ENCODE data around the gene CRTC1. TPM values are rescaled to one million over a fixed set of nuclear protein-coding genes. Genes with fewer than 3 reads are reported as not detected.

Gene CRTC1
- total and polyA plus RNA-seq, 5 donors, result 9.2 to 15.1 (median 12.9) TPM

DNA sequence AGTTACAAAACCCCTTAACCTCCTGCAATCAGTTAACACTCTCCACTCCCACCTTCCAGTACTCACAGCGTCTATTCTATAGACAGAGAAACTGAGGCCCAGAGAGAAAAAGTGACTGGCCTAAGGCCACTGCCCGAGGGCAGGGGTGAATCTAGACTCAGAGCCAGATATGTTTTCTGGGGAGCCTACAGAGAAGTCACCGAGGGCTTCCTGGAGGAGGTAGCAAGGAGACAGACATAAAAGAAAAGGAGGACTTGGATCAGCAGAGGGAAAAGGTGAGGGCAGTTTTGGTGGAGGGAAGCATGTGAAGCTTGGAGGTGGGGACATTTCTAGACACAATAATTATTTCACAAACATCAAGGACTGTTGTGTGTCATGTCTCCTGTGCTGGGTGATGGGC lies 109.2 kb downstream of the CRTC1 start:
- DNase-seq (peak in 1 of 3 donors; percentile 6), ATAC-seq (no peak)
- Histone ChIP-seq H3K27me3 (ENCODE audit: control insufficient read depth, insufficient read depth) (no peaks in the 10 kb centered on the region), H3K9me3 (ENCODE audit: control insufficient read depth, low read length) (no peaks in the 10 kb centered on the region), H3K4me1 (ENCODE audit: control insufficient read depth, insufficient read depth, low read length) (peaks cover 2% of the 10 kb centered on the region), H3K4me3 (ENCODE audit: low read length) (no peak overlapping the region), H3K27ac (ENCODE audit: low read length) (no peak overlapping the region)
- intact Hi-C loops (cut with DNase I), result no loop called here
- WGBS, result 82% methylated on average over 3 of the region's 3 CpGs

DNA sequence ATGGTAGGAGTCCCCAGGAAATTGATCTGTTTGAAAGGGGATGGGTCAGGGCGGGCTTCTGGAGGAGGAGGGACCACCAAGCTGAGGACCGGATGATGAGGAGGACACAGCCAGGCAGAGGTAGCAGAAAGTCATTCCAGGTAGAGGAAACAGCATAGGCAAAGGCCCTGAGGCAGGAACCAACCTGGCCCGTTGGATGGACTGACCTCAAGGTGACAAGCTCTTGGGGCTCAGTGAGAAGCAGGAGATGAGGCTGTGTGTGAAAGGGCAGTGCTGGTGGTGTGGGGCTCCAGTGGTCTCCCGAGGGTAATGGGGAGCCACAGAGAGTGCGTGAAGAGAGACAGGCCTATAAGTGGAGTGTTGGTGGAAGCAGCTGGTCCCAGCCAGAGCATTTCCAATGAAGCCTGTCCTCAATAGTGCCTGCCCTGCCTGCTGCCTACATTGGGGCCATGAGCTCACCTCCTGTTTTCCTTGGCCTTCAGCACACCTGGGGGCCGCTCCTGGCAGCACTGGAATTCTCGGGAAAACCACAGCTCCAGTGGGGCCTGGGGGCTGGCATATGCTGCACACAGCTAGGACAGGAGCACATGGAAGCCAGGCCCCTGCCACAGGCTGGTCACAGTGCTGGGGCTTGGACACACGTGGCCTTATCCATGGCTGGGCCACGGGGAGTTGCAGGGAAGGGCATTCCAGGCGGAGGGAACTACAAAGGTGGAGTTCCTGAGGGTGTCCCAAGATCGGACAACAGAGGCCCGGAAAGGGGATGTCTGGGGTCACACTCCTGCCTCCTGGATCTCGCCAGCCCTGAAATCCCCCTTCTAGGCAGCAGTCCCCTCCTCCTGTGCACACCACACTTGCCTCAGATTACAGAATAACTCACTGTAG lies 109.9 kb downstream of the CRTC1 start:
- intact Hi-C loops (cut with DNase I), result no loop called here
- H3K27me3 ChIP-seq (ENCODE audit: control insufficient read depth, insufficient read depth), result no peaks in the 10 kb centered on the region
- no peak overlapping the region for H3K4me3 ChIP-seq (ENCODE audit: low read length)
- DNase-seq, result peak in 1 of 3 donors; percentile 28
- peaks cover 2% of the 10 kb centered on the region for H3K4me1 ChIP-seq (ENCODE audit: control insufficient read depth, insufficient read depth, low read length)
- no peak overlapping the region for H3K27ac ChIP-seq (ENCODE audit: low read length)
- no peaks in the 10 kb centered on the region for H3K9me3 ChIP-seq (ENCODE audit: control insufficient read depth, low read length)
- ATAC-seq, result no peak
- 71% methylated on average over 13 of the region's 13 CpGs for WGBS

- H3K9me3 ChIP-seq (ENCODE audit: control insufficient read depth, low read length), result no peaks in the 10 kb centered on the region
- no peaks in the 10 kb centered on the region for H3K27me3 ChIP-seq (ENCODE audit: control insufficient read depth, insufficient read depth)
- intact Hi-C loops (cut with DNase I), result no loop called here
- no peak overlapping the region for H3K4me3 ChIP-seq (ENCODE audit: low read length)
- H3K27ac ChIP-seq (ENCODE audit: low read length), result no peak overlapping the region
- H3K4me1 ChIP-seq (ENCODE audit: control insufficient read depth, insufficient read depth, low read length), result peaks cover 2% of the 10 kb centered on the region
- peak in 1 of 3 donors; percentile 9 for DNase-seq
- 74% methylated on average over 5 of the region's 5 CpGs for WGBS
- ATAC-seq, result no peak
These were observed 110.5 kb downstream of the CRTC1 start for GRCh38 chr19:18794029-18794313.

DNA sequence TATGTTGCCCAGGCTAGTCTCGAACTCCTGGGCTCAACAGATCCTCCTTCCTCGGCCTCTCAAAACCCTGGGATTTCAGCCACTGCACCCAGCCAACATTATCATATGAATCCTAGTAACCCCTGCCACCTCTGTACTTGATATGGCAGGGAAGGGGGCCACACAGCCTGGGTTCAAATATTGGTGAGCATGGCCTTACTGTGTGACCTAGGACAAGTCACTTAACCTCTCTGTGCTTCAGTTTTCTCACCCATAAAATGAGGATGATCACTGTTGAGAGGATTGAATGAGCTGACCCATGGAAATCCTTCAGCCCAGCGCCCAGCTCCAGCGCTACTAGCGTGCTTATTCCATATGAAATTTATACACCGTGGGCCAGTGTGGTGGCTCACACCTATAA lies 111.2 kb downstream of the CRTC1 start:
- Histone ChIP-seq H3K27me3 (ENCODE audit: control insufficient read depth, insufficient read depth) (no peaks in the 10 kb centered on the region), H3K4me3 (ENCODE audit: low read length) (no peak overlapping the region), H3K4me1 (ENCODE audit: control insufficient read depth, insufficient read depth, low read length) (peaks cover 2% of the 10 kb centered on the region), H3K9me3 (ENCODE audit: control insufficient read depth, low read length) (no peaks in the 10 kb centered on the region), H3K27ac (ENCODE audit: low read length) (no peak overlapping the region)
- ATAC-seq (no peak), DNase-seq (no peak)
- WGBS, result 95% methylated on average over 6 of the region's 6 CpGs
- intact Hi-C loops (cut with DNase I), result no loop called here

GRCh38 chr19:18795540-18795939 lies 112.1 kb downstream of the CRTC1 start:
- Histone ChIP-seq H3K27me3 (ENCODE audit: control insufficient read depth, insufficient read depth) (no peaks in the 10 kb centered on the region), H3K4me3 (ENCODE audit: low read length) (no peak overlapping the region), H3K9me3 (ENCODE audit: control insufficient read depth, low read length) (no peaks in the 10 kb centered on the region), H3K4me1 (ENCODE audit: control insufficient read depth, insufficient read depth, low read length) (peaks cover 2% of the 10 kb centered on the region), H3K27ac (ENCODE audit: low read length) (no peak overlapping the region)
- ATAC-seq (peak; percentile 45 to 57), DNase-seq (peak; percentile 55 to 81 (median 81))
- intact Hi-C loops (cut with DNase I), result no loop called here
- 9% methylated on average over 21 of the region's 21 CpGs for WGBS

- intact Hi-C loops (cut with DNase I), result no loop called here
- no peak for ATAC-seq
- H3K27me3 ChIP-seq (ENCODE audit: control insufficient read depth, insufficient read depth), result no peaks in the 10 kb centered on the region
These were observed 112.8 kb downstream of the CRTC1 start for GRCh38 chr19:18796239-18796638.

GRCh38 chr19:18798384-18799352 lies 115.2 kb downstream of the CRTC1 start:
- no peaks in the 10 kb centered on the region for H3K9me3 ChIP-seq (ENCODE audit: control insufficient read depth, low read length)
- intact Hi-C loops (cut with DNase I), result no loop called here
- WGBS, result 52% methylated on average over 22 of the region's 22 CpGs
- no peak overlapping the region for H3K4me3 ChIP-seq (ENCODE audit: low read length)
- no peaks in the 10 kb centered on the region for H3K27me3 ChIP-seq (ENCODE audit: control insufficient read depth, insufficient read depth)
- DNase-seq (no peak), ATAC-seq (no peak)
- no peaks in the 10 kb centered on the region for H3K4me1 ChIP-seq (ENCODE audit: control insufficient read depth, insufficient read depth, low read length)
- no peak overlapping the region for H3K27ac ChIP-seq (ENCODE audit: low read length)

More at GRCh38 chr19:18796239-18796638, 112.8 kb downstream of the CRTC1 start:
- Histone ChIP-seq H3K4me1 (ENCODE audit: control insufficient read depth, insufficient read depth, low read length) (no peaks in the 10 kb centered on the region), H3K4me3 (ENCODE audit: low read length) (no peak overlapping the region), H3K9me3 (ENCODE audit: control insufficient read depth, low read length) (no peaks in the 10 kb centered on the region), H3K27ac (ENCODE audit: low read length) (no peak overlapping the region)
- 72% methylated on average over 2 of the region's 2 CpGs for WGBS
- DNase-seq, result no peak

DNA sequence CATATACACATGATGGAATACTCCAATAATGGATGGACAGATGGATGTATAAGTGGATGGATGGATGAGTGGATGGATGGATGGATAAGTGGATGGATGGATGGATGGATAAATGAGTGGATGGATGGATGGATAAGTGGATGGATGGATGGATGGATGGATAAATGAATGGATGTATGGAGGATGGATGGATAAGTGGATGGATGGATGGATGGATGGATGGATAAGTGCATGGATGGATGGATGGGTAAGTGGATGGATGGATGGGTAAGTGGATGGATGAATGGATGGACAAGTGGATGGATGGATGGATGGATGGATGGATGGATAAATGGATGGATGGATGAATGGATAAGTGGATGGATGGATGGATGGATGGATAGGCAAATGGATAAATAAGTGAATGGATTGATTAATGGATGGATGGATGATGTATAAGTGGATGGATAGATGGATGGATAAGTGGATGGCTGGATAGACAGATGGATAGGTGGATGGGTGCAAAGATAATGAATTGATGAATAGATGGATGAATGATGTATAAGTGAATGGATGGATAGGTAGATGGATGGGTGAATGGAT lies 116.0 kb downstream of the CRTC1 start:
- no peak overlapping the region for H3K4me3 ChIP-seq (ENCODE audit: low read length)
- H3K27me3 ChIP-seq (ENCODE audit: control insufficient read depth, insufficient read depth), result no peaks in the 10 kb centered on the region
- intact Hi-C loops (cut with DNase I), result no loop called here
- H3K9me3 ChIP-seq (ENCODE audit: control insufficient read depth, low read length), result no peaks in the 10 kb centered on the region
- H3K4me1 ChIP-seq (ENCODE audit: control insufficient read depth, insufficient read depth, low read length), result no peaks in the 10 kb centered on the region
- DNase-seq (no peak), ATAC-seq (no peak)
- no peak overlapping the region for H3K27ac ChIP-seq (ENCODE audit: low read length)

- Histone ChIP-seq H3K9me3 (ENCODE audit: control insufficient read depth, low read length) (no peaks in the 10 kb centered on the region), H3K4me3 (ENCODE audit: low read length) (no peak overlapping the region), H3K27ac (ENCODE audit: low read length) (no peak overlapping the region), H3K27me3 (ENCODE audit: control insufficient read depth, insufficient read depth) (no peaks in the 10 kb centered on the region), H3K4me1 (ENCODE audit: control insufficient read depth, insufficient read depth, low read length) (no peaks in the 10 kb centered on the region)
- ATAC-seq (no peak), DNase-seq (no peak)
- intact Hi-C loops (cut with DNase I), result no loop called here
These were observed 116.6 kb downstream of the CRTC1 start for GRCh38 chr19:18800079-18800478.

- 70% methylated on average over 10 of the region's 10 CpGs for WGBS
- intact Hi-C loops (cut with DNase I), result no loop called here
- H3K4me3 ChIP-seq (ENCODE audit: low read length), result no peak overlapping the region
- no peaks in the 10 kb centered on the region for H3K27me3 ChIP-seq (ENCODE audit: control insufficient read depth, insufficient read depth)
- H3K9me3 ChIP-seq (ENCODE audit: control insufficient read depth, low read length), result no peaks in the 10 kb centered on the region
- DNase-seq (no peak), ATAC-seq (no peak)
- no peak overlapping the region for H3K27ac ChIP-seq (ENCODE audit: low read length)
- no peaks in the 10 kb centered on the region for H3K4me1 ChIP-seq (ENCODE audit: control insufficient read depth, insufficient read depth, low read length)
These were observed 117.2 kb downstream of the CRTC1 start for GRCh38 chr19:18800636-18801035.

DNA sequence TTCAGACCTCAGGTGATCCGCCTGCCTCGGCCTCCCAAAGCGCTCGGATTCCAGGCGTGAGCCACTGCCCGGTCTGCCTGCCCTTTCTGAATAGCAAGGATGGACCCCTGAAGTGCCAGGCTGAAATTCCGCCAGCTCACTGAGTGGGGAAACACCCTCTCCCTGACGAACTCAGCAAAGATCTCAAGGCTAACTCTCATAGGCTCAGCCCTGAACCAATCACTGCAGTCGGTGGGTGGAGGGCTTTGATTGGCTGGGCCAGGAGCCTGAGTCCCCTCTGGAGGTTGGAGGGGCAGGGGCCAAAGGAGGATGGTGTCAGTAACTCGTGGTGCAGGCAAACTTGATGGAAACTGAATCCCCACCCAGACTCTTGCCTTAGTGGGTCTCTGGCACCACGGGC lies 118.9 kb downstream of the CRTC1 start:
- H3K27ac ChIP-seq (ENCODE audit: low read length), result no peak overlapping the region
- intact Hi-C loops (cut with DNase I), result no loop called here
- H3K4me1 ChIP-seq (ENCODE audit: control insufficient read depth, insufficient read depth, low read length), result no peaks in the 10 kb centered on the region
- DNase-seq (no peak), ATAC-seq (no peak)
- no peaks in the 10 kb centered on the region for H3K9me3 ChIP-seq (ENCODE audit: control insufficient read depth, low read length)
- no peaks in the 10 kb centered on the region for H3K27me3 ChIP-seq (ENCODE audit: control insufficient read depth, insufficient read depth)
- no peak overlapping the region for H3K4me3 ChIP-seq (ENCODE audit: low read length)
- WGBS, result 71% methylated on average over 11 of the region's 11 CpGs

Data from right cardiac atrium (tissue), 5 donors.